ENCODE data around the gene OFD1.

Gene OFD1

GRCh38 chrX:13688384-13688957 lies 46.1 kb upstream of the OFD1 start:
- Histone ChIP-seq H3K4me2 (ENCODE audit: low read length, poor library complexity, severe bottlenecking) (peak overlapping the region; percentile 29), H3K9me3 (ENCODE audit: control insufficient read depth, low read length) (no peaks in the 10 kb centered on the region), H2BK12ac (ENCODE audit: low read length in 2 of 2) (no peak overlapping the region), H3K23ac (ENCODE audit: low read length in 2 of 2) (no peak overlapping the region), H2BK120ac (ENCODE audit: low read depth, low read length) (no peak overlapping the region), H2BK15ac (ENCODE audit: low read depth, poor library complexity, severe bottlenecking) (no peak overlapping the region), H3K4me1 (ENCODE audit: control insufficient read depth, insufficient read depth, low read depth, low read length) (peaks cover 4% of the 10 kb centered on the region), H3K18ac (ENCODE audit: low read depth in 1 of 2, low read length in 2 of 2) (no peak overlapping the region), H2AFZ (ENCODE audit: low read depth, low read length) (no peak overlapping the region), H3K27me3 (ENCODE audit: control insufficient read depth in 1 of 2, insufficient read depth in 1 of 2, low read length in 2 of 2) (peaks cover 0 to 29% of the 10 kb centered on the region in 2 experiments), H3K4ac (ENCODE audit: low read depth in 1 of 2, low read length in 2 of 2) (no peak overlapping the region), H2BK5ac (ENCODE audit: low read depth, low read length, poor library complexity, severe bottlenecking) (no peak overlapping the region), H3K36me3 (ENCODE audit: control insufficient read depth in 1 of 2, insufficient read depth in 2 of 2, low read depth in 1 of 2, low read length in 2 of 2) (no peaks in the 10 kb centered on the region), H3K4me3 (ENCODE audit: insufficient read depth in 1 of 2, low read depth in 1 of 2, low read length in 2 of 2) (peak overlapping the region; percentile 80 to 97), H2AK5ac (ENCODE audit: low read length, severe bottlenecking) (no peak overlapping the region), H3K9ac (ENCODE audit: low read length) (peak overlapping the region; percentile 100), H4K91ac (ENCODE audit: low read length) (no peak overlapping the region), H3K27ac (ENCODE audit: low read length, poor library complexity, severe bottlenecking) (no peak overlapping the region), H4K8ac (ENCODE audit: low read length) (no peak overlapping the region), H3K14ac (ENCODE audit: low read length in 2 of 2) (no peak overlapping the region), H3K79me1 (replicated peaks; ENCODE audit: low read length, poor library complexity, severe bottlenecking) (no peaks in the 10 kb centered on the region)
- no peak for DNase-seq
- WGBS = 7% methylated on average over 12 of the region's 13 CpGs

- H2BK15ac ChIP-seq (ENCODE audit: low read depth, poor library complexity, severe bottlenecking) = peak within 1 kb of the TSS; percentile 98
- peak within 1 kb of the TSS; percentile 44 for H2BK5ac ChIP-seq (ENCODE audit: low read depth, low read length, poor library complexity, severe bottlenecking)
- no peaks in the 10 kb centered on the region for H3K79me1 ChIP-seq (replicated peaks; ENCODE audit: low read length, poor library complexity, severe bottlenecking)
- peak within 1 kb of the TSS in 1 of 2 experiments; percentile 84 for H3K4ac ChIP-seq (ENCODE audit: low read depth in 1 of 2, low read length in 2 of 2)
- no peak within 1 kb of the TSS for H3K14ac ChIP-seq (ENCODE audit: low read length in 2 of 2)
- peak within 1 kb of the TSS; percentile 39 for H4K91ac ChIP-seq (ENCODE audit: low read length)
- H3K18ac ChIP-seq (ENCODE audit: low read depth in 1 of 2, low read length in 2 of 2) = peak within 1 kb of the TSS; percentile 70 to 93
- peak within 1 kb of the TSS; percentile 63 for H2AFZ ChIP-seq (ENCODE audit: low read depth, low read length)
- H3K23ac ChIP-seq (ENCODE audit: low read length in 2 of 2) = no peak within 1 kb of the TSS
- no peak within 1 kb of the TSS for H2BK12ac ChIP-seq (ENCODE audit: low read length in 2 of 2)
- no peaks in the 10 kb centered on the region for H3K9me3 ChIP-seq (ENCODE audit: control insufficient read depth, low read length)
- H3K27me3 ChIP-seq (ENCODE audit: control insufficient read depth in 1 of 2, insufficient read depth in 1 of 2, low read length in 2 of 2) = peaks cover 0 to 23% of the 10 kb centered on the region in 2 experiments
- H2BK120ac ChIP-seq (ENCODE audit: low read depth, low read length) = peak within 1 kb of the TSS; percentile 34
- H4K8ac ChIP-seq (ENCODE audit: low read length) = no peak within 1 kb of the TSS
- H3K9ac ChIP-seq (ENCODE audit: low read length) = peak within 1 kb of the TSS; percentile 100
- H3K4me3 ChIP-seq (ENCODE audit: insufficient read depth in 1 of 2, low read depth in 1 of 2, low read length in 2 of 2) = peak within 1 kb of the TSS; percentile 80 to 97
- peak within 1 kb of the TSS; percentile 50 for H3K27ac ChIP-seq (ENCODE audit: low read length, poor library complexity, severe bottlenecking)
- H3K36me3 ChIP-seq (ENCODE audit: control insufficient read depth in 1 of 2, insufficient read depth in 2 of 2, low read depth in 1 of 2, low read length in 2 of 2) = peaks cover 0 to 4% of the 10 kb centered on the region in 2 experiments
- DNase-seq = peak; percentile 79
- no peak within 1 kb of the TSS for H2AK5ac ChIP-seq (ENCODE audit: low read length, severe bottlenecking)
- WGBS = under 1% methylated on average over 43 of the region's 68 CpGs
- H3K4me2 ChIP-seq (ENCODE audit: low read length, poor library complexity, severe bottlenecking) = peak within 1 kb of the TSS; percentile 50
- peaks cover 4% of the 10 kb centered on the region for H3K4me1 ChIP-seq (ENCODE audit: control insufficient read depth, insufficient read depth, low read depth, low read length)
These were observed 45.4 kb upstream of the OFD1 start, which contains the start of gene RAB9A for GRCh38 chrX:13688958-13689740. Gene RAB9A, plus strand, starts transcription at chrX:13689128. Its CDS starts 19,619 bp downstream, at chrX:13708747.

DNA sequence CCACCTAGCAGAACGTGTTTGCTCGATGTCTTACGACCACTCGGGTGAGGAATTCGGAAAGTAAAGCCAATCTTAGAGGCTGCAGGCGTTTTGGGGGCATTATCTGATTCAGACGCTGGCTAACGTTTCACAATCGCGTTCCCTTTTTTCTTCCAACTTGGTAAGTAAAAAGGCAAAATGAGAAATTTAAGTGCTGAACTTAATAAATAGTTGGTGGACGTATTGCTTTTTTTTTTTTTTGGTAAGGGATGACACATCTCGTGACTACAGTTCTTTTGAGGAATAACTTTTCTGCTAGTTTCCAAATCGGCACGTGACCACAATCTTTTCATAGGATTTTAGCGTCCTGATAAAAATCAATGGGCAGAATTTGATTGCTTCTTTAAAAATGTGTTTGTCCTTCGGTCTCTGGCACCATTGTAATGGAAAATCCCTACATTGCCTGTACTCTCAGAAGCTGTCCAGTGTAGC lies 44.8 kb upstream of the OFD1 start:
- Histone ChIP-seq H4K8ac (ENCODE audit: low read length) (no peak overlapping the region), H3K36me3 (ENCODE audit: control insufficient read depth in 1 of 2, insufficient read depth in 2 of 2, low read depth in 1 of 2, low read length in 2 of 2) (peaks cover 0 to 4% of the 10 kb centered on the region in 2 experiments), H4K91ac (ENCODE audit: low read length) (no peak overlapping the region), H3K9me3 (ENCODE audit: control insufficient read depth, low read length) (no peaks in the 10 kb centered on the region), H3K27ac (ENCODE audit: low read length, poor library complexity, severe bottlenecking) (peak overlapping the region; percentile 50), H2BK15ac (ENCODE audit: low read depth, poor library complexity, severe bottlenecking) (no peak overlapping the region), H2BK12ac (ENCODE audit: low read length in 2 of 2) (no peak overlapping the region), H3K27me3 (ENCODE audit: control insufficient read depth in 1 of 2, insufficient read depth in 1 of 2, low read length in 2 of 2) (peaks cover 0 to 17% of the 10 kb centered on the region in 2 experiments), H3K4me1 (ENCODE audit: control insufficient read depth, insufficient read depth, low read depth, low read length) (peaks cover 4% of the 10 kb centered on the region), H3K79me1 (replicated peaks; ENCODE audit: low read length, poor library complexity, severe bottlenecking) (no peaks in the 10 kb centered on the region), H2BK5ac (ENCODE audit: low read depth, low read length, poor library complexity, severe bottlenecking) (no peak overlapping the region), H3K4me3 (ENCODE audit: insufficient read depth in 1 of 2, low read depth in 1 of 2, low read length in 2 of 2) (peak overlapping the region; percentile 80 to 97), H3K14ac (ENCODE audit: low read length in 2 of 2) (no peak overlapping the region), H3K4me2 (ENCODE audit: low read length, poor library complexity, severe bottlenecking) (peak overlapping the region; percentile 50), H3K9ac (ENCODE audit: low read length) (peak overlapping the region; percentile 100), H3K23ac (ENCODE audit: low read length in 2 of 2) (no peak overlapping the region), H2BK120ac (ENCODE audit: low read depth, low read length) (no peak overlapping the region), H3K4ac (ENCODE audit: low read depth in 1 of 2, low read length in 2 of 2) (peak overlapping the region in 1 of 2 experiments; percentile 84), H2AK5ac (ENCODE audit: low read length, severe bottlenecking) (no peak overlapping the region), H2AFZ (ENCODE audit: low read depth, low read length) (no peak overlapping the region), H3K18ac (ENCODE audit: low read depth in 1 of 2, low read length in 2 of 2) (peak overlapping the region in 1 of 2 experiments; percentile 66)
- WGBS = 0% methylated on average over 12 of the region's 16 CpGs
- peak; percentile 47 for DNase-seq

GRCh38 chrX:13690836-13691235 lies 43.7 kb upstream of the OFD1 start:
- H3K9ac ChIP-seq (ENCODE audit: low read length) = peak overlapping the region; percentile 100
- no peak overlapping the region for H4K8ac ChIP-seq (ENCODE audit: low read length)
- H3K23ac ChIP-seq (ENCODE audit: low read length in 2 of 2) = no peak overlapping the region
- no peak for DNase-seq
- peaks cover 0 to 4% of the 10 kb centered on the region in 2 experiments for H3K36me3 ChIP-seq (ENCODE audit: control insufficient read depth in 1 of 2, insufficient read depth in 2 of 2, low read depth in 1 of 2, low read length in 2 of 2)
- H3K4me2 ChIP-seq (ENCODE audit: low read length, poor library complexity, severe bottlenecking) = peak overlapping the region; percentile 50
- H3K14ac ChIP-seq (ENCODE audit: low read length in 2 of 2) = no peak overlapping the region
- H3K9me3 ChIP-seq (ENCODE audit: control insufficient read depth, low read length) = no peaks in the 10 kb centered on the region
- no peak overlapping the region for H2BK5ac ChIP-seq (ENCODE audit: low read depth, low read length, poor library complexity, severe bottlenecking)
- no peak overlapping the region for H2AK5ac ChIP-seq (ENCODE audit: low read length, severe bottlenecking)
- WGBS = 88% methylated on average over 2 of the region's 3 CpGs
- H2AFZ ChIP-seq (ENCODE audit: low read depth, low read length) = no peak overlapping the region
- no peak overlapping the region for H3K4ac ChIP-seq (ENCODE audit: low read depth in 1 of 2, low read length in 2 of 2)
- H3K18ac ChIP-seq (ENCODE audit: low read depth in 1 of 2, low read length in 2 of 2) = no peak overlapping the region
- H3K27me3 ChIP-seq (ENCODE audit: control insufficient read depth in 1 of 2, insufficient read depth in 1 of 2, low read length in 2 of 2) = peaks cover 0 to 9% of the 10 kb centered on the region in 2 experiments
- peaks cover 4% of the 10 kb centered on the region for H3K4me1 ChIP-seq (ENCODE audit: control insufficient read depth, insufficient read depth, low read depth, low read length)
- no peak overlapping the region for H3K27ac ChIP-seq (ENCODE audit: low read length, poor library complexity, severe bottlenecking)
- no peak overlapping the region for H2BK120ac ChIP-seq (ENCODE audit: low read depth, low read length)
- no peaks in the 10 kb centered on the region for H3K79me1 ChIP-seq (replicated peaks; ENCODE audit: low read length, poor library complexity, severe bottlenecking)
- H2BK15ac ChIP-seq (ENCODE audit: low read depth, poor library complexity, severe bottlenecking) = no peak overlapping the region
- H3K4me3 ChIP-seq (ENCODE audit: insufficient read depth in 1 of 2, low read depth in 1 of 2, low read length in 2 of 2) = peak overlapping the region in 1 of 2 experiments; percentile 97
- H2BK12ac ChIP-seq (ENCODE audit: low read length in 2 of 2) = no peak overlapping the region
- H4K91ac ChIP-seq (ENCODE audit: low read length) = no peak overlapping the region

Measured in mesenchymal stem cell (in vitro differentiated cells and primary cell).